Endodermal cell (in vitro differentiated cells): Measurements from ENCODE around the gene PRKCG. TPM values are rescaled to one million over a fixed set of nuclear protein-coding genes. Genes with fewer than 3 reads are reported as not detected.
A peak's percentile ranks its signal among the peaks of the same experiment; 100 is the strongest.

Experiments used
- DNase-seq: peaks from one replicate; pipeline ENCODE4 v3.0.0-alpha.2; 2017
- H3K27ac ChIP-seq: 2 replicates; pipeline ENCODE4 v1.5.1; 2013; ENCODE audit warnings: mild to moderate bottlenecking, low read depth, low read length, moderate library complexity
- H3K27me3 ChIP-seq: 2 replicates; pipeline ENCODE4 v1.6.1; 2013; ENCODE audit warnings: mild to moderate bottlenecking, low read length, moderate library complexity; ENCODE audit not compliant: insufficient read depth, control insufficient read depth, poor library complexity, severe bottlenecking
- H3K36me3 ChIP-seq: 2 replicates; pipeline ENCODE4 v1.7.0; 2013; ENCODE audit warnings: mild to moderate bottlenecking, low read length, moderate library complexity; ENCODE audit not compliant: control insufficient read depth, insufficient read depth
- H3K4me1 ChIP-seq: one replicate; pipeline ENCODE4 v1.7.0; 2013; ENCODE audit warnings: low read length; ENCODE audit not compliant: control insufficient read depth, insufficient read depth
- H3K4me3 ChIP-seq: 2 replicates; pipeline ENCODE4 v1.5.1; 2013; ENCODE audit warnings: mild to moderate bottlenecking, low read length, moderate library complexity
- H3K9ac ChIP-seq: 2 replicates; pipeline ENCODE4 v1.6.1; 2013; ENCODE audit warnings: mild to moderate bottlenecking, low read length, moderate library complexity; ENCODE audit not compliant: poor library complexity, severe bottlenecking; ENCODE audit errors: extremely low read depth
- H3K9me3 ChIP-seq: 2 replicates; pipeline ENCODE4 v1.6.1; 2013; ENCODE audit warnings: mild to moderate bottlenecking, low read length, moderate library complexity; ENCODE audit not compliant: control insufficient read depth
- H3K27ac Mint-ChIP-seq: 2 replicates; pipeline ENCODE4 v1.8.0; 2020; ENCODE audit warnings: mixed read lengths
- H3K27me3 Mint-ChIP-seq: 2 replicates; pipeline ENCODE4 v1.8.0; 2021; ENCODE audit warnings: mild to moderate bottlenecking, mixed read lengths; ENCODE audit not compliant: insufficient read depth
- H3K36me3 Mint-ChIP-seq: 2 replicates; pipeline ENCODE4 v1.8.0; 2020; ENCODE audit warnings: low read depth, mixed read lengths
- H3K4me1 Mint-ChIP-seq: 2 replicates; pipeline ENCODE4 v1.8.0; 2020; ENCODE audit warnings: mixed read lengths
- H3K4me3 Mint-ChIP-seq: 2 replicates; pipeline ENCODE4 v1.8.0; 2020; ENCODE audit warnings: mild to moderate bottlenecking, moderate library complexity, mixed read lengths
- H3K9me3 Mint-ChIP-seq: 2 replicates; pipeline ENCODE4 v1.8.0; 2020; ENCODE audit warnings: mild to moderate bottlenecking, mixed read lengths
- WGBS, 2 experiments: methylation state at CpG; one replicate each; pipeline versions ENCODE4 v1.1.5 to v1.1.7; 2013; ENCODE audit warnings: missing lambda C conversion rate in 2 of 2, mixed read lengths in 1 of 2; ENCODE audit not compliant: insufficient coverage in 1 of 2, insufficient read length in 1 of 2; 5-methylcytosine and 5-hydroxymethylcytosine counted together
- total RNA-seq, 2 donors: library from RNA; stranded (reverse); fragmentation: NEBNext Ultra II Directional in 1 of 2; extraction: Animal tissue kit (Norgen Biotek cat#: 25700) in 1 of 2; gene quantifications; 2 replicates in 1 of 2; 3 replicates in 1 of 2; pipeline ENCODE4 v1.2.1, GENCODE V29; 2021
- TF ChIP-seq, protein P1 (sequence below): fragments of 200-600 bp; sonication (generic); conservative IDR thresholded peaks from 2 replicates; pipeline ENCODE4 v1.5.0; 2021; ENCODE audit warnings: antibody characterized with exemption, mild to moderate bottlenecking

Gene PRKCG
- total RNA-seq, 2 donors from 2014 or later, result 2.7 to 5.6 TPM

GRCh38 chr19:53903055-53903680 is 21.2 kb downstream of the PRKCG start:
- H3K4me3 Mint-ChIP-seq, result no peak overlapping the region
- Histone ChIP-seq H3K9ac (no peak overlapping the region), H3K4me1 (no peaks in the 10 kb centered on the region), H3K27ac (no peak overlapping the region), H3K9me3 (no peaks in the 10 kb centered on the region), H3K27me3 (peaks cover 46% of the 10 kb centered on the region), H3K4me3 (no peak overlapping the region), H3K36me3 (no peaks in the 10 kb centered on the region)
- TF ChIP-seq, protein P1, sequence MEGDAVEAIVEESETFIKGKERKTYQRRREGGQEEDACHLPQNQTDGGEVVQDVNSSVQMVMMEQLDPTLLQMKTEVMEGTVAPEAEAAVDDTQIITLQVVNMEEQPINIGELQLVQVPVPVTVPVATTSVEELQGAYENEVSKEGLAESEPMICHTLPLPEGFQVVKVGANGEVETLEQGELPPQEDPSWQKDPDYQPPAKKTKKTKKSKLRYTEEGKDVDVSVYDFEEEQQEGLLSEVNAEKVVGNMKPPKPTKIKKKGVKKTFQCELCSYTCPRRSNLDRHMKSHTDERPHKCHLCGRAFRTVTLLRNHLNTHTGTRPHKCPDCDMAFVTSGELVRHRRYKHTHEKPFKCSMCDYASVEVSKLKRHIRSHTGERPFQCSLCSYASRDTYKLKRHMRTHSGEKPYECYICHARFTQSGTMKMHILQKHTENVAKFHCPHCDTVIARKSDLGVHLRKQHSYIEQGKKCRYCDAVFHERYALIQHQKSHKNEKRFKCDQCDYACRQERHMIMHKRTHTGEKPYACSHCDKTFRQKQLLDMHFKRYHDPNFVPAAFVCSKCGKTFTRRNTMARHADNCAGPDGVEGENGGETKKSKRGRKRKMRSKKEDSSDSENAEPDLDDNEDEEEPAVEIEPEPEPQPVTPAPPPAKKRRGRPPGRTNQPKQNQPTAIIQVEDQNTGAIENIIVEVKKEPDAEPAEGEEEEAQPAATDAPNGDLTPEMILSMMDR, result no peak
- peaks cover 2% of the 10 kb centered on the region for H3K9me3 Mint-ChIP-seq
- DNase-seq, result peak; percentile 90
- H3K27ac Mint-ChIP-seq, result no peak overlapping the region
- peaks cover 70% of the 10 kb centered on the region for H3K27me3 Mint-ChIP-seq
- 31 to 91% methylated on average over 1 to 4 of the region's 4 CpGs for whole genome bisulfite sequencing, 2 experiments
- H3K36me3 Mint-ChIP-seq, result no peaks in the 10 kb centered on the region
- H3K4me1 Mint-ChIP-seq, result peaks cover 15% of the 10 kb centered on the region

DNA sequence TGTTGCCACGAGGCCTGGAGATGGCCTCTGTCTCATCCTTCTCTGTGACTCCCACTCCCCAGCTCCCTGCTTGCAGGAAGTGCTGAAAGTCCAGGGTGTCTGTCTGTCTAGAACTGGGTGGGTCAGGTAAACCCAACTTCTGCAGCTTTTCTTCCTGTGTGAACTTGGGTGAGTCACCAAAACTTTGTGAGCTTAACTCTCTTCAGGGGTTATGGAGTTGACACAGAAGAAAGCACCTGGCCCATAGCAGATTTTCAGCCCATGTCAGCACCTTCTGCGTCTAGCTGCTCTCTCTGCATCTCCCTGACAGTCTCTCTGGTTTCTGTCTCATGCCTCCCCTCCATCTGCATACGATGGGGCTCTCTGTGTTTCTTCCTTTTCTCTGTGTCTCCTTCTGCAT is 22.9 kb downstream of the PRKCG start:
- Mint-ChIP-seq H3K9me3 (no peaks in the 10 kb centered on the region), H3K27me3 (peaks cover 74% of the 10 kb centered on the region), H3K4me1 (peaks cover 19% of the 10 kb centered on the region), H3K36me3 (no peaks in the 10 kb centered on the region), H3K27ac (no peak overlapping the region), H3K4me3 (no peak overlapping the region)
- no peak overlapping the region for H3K9ac ChIP-seq
- no peak for DNase-seq
- H3K27ac ChIP-seq, result no peak overlapping the region
- TF ChIP-seq, protein P1, result no peak
- H3K4me1 ChIP-seq, result no peaks in the 10 kb centered on the region
- H3K36me3 ChIP-seq, result no peaks in the 10 kb centered on the region
- H3K27me3 ChIP-seq, result peaks cover 59% of the 10 kb centered on the region
- no peaks in the 10 kb centered on the region for H3K9me3 ChIP-seq
- WGBS, 2 experiments, result 35 to 48% methylated on average over 2 to 3 of the region's 3 CpGs
- no peak overlapping the region for H3K4me3 ChIP-seq

- Mint-ChIP-seq H3K4me1 (peaks cover 22% of the 10 kb centered on the region), H3K4me3 (no peak overlapping the region), H3K36me3 (no peaks in the 10 kb centered on the region), H3K9me3 (no peaks in the 10 kb centered on the region), H3K27ac (no peak overlapping the region), H3K27me3 (peaks cover 75% of the 10 kb centered on the region)
- TF ChIP-seq, protein P1, result no peak
- Histone ChIP-seq H3K36me3 (no peaks in the 10 kb centered on the region), H3K27me3 (peaks cover 68% of the 10 kb centered on the region), H3K27ac (no peak overlapping the region), H3K9ac (no peak overlapping the region), H3K9me3 (no peaks in the 10 kb centered on the region), H3K4me3 (no peak overlapping the region), H3K4me1 (no peaks in the 10 kb centered on the region)
- WGBS, 2 experiments, result no CpG with 5 or more reads among the region's 1 CpG
- DNase-seq, result no peak
These were observed 23.8 kb downstream of the PRKCG start for GRCh38 chr19:53905787-53906186.
